HepG2 (cell line): ENCODE measurements around the gene IGFBP5. TPM values are rescaled to one million over a fixed set of nuclear protein-coding genes. Genes with fewer than 3 reads are reported as not detected.
A peak's percentile ranks its signal among the peaks of the same experiment; 100 is the strongest.

Experiments used
- BCL6 ChIP-seq: IDR thresholded peaks from 2 replicates; pipeline ENCODE4 v1.6.1; 2016; ENCODE audit warnings: missing genetic modification reagents, missing compliant biosample characterization
- DR1 ChIP-seq: sonication (generic); formaldehyde crosslinking; IDR thresholded peaks from 2 replicates; pipeline ENCODE4 v1.8.0; 2021; ENCODE audit warnings: mild to moderate bottlenecking, missing genetic modification reagents, inconsistent platforms
- FOXO1 ChIP-seq: sonication (generic); formaldehyde crosslinking; IDR thresholded peaks from 2 replicates; pipeline ENCODE4 v1.4.0; 2020; ENCODE audit warnings: missing genetic modification reagents
- MBD4 ChIP-seq: IDR thresholded peaks from 2 replicates; pipeline ENCODE4 v1.6.1; 2012; ENCODE audit warnings: low read length, inconsistent platforms, borderline replicate concordance
- MED8 ChIP-seq: sonication (generic); formaldehyde crosslinking; IDR thresholded peaks from 2 replicates; pipeline ENCODE4 v1.8.1; 2023; ENCODE audit warnings: mild to moderate bottlenecking, missing genetic modification reagents; ENCODE audit not compliant: insufficient replicate concordance
- NR2F6 ChIP-seq, 2 experiments: IDR thresholded peaks; 2 replicates each; pipeline ENCODE4 v1.6.1; 2016; ENCODE audit warnings: antibody characterized with exemption in 1 of 2, mild to moderate bottlenecking in 1 of 2
- PBX2 ChIP-seq: IDR thresholded peaks from 2 replicates; pipeline ENCODE4 v1.6.1; 2016; ENCODE audit warnings: control low read depth
- PLSCR1 ChIP-seq: sonication (generic); formaldehyde crosslinking; IDR thresholded peaks from 2 replicates; pipeline ENCODE4 v1.5.0; 2020; ENCODE audit warnings: missing genetic modification reagents, mild to moderate bottlenecking, borderline replicate concordance
- SKI ChIP-seq: fragments of 450-650 bp; IDR thresholded peaks from one replicate; pipeline ENCODE4 v1.6.1; 2018; ENCODE audit warnings: mild to moderate bottlenecking; ENCODE audit not compliant: partially characterized antibody
- SOX13 ChIP-seq, 3 experiments: fragments of 450-650 bp in 1 of 3; sonication (generic) in 1 of 3; formaldehyde crosslinking in 1 of 3; IDR thresholded peaks in 2 of 3; conservative IDR thresholded peaks in 1 of 3; 2 replicates each; pipeline versions ENCODE4 v1.5.0 to v1.6.1; 2016 to 2020; ENCODE audit warnings: antibody characterized with exemption in 1 of 3, mild to moderate bottlenecking in 1 of 3, missing compliant biosample characterization in 1 of 3, missing genetic modification reagents in 1 of 3, moderate library complexity in 1 of 3
- TCF12 ChIP-seq, 2 experiments: fragments of 450-650 bp in 1 of 2; sonication (generic) in 1 of 2; formaldehyde crosslinking in 1 of 2; IDR thresholded peaks; 2 replicates each; pipeline versions ENCODE4 v1.6.1 to v1.8.0; 2017 to 2022; ENCODE audit warnings: antibody characterized with exemption in 1 of 2, mild to moderate bottlenecking in 1 of 2, missing genetic modification reagents in 1 of 2, moderate library complexity in 1 of 2
- TCF7 ChIP-seq: sonication (generic); IDR thresholded peaks from 2 replicates; pipeline ENCODE4 v1.6.1; 2016; ENCODE audit warnings: antibody characterized with exemption, low read depth
- TFDP1 ChIP-seq: IDR thresholded peaks from 2 replicates; pipeline ENCODE4 v1.6.1; 2016; ENCODE audit warnings: missing compliant biosample characterization, missing genetic modification reagents, borderline replicate concordance
- ZGPAT ChIP-seq: IDR thresholded peaks from 2 replicates; pipeline ENCODE4 v1.6.1; 2016; ENCODE audit warnings: mild to moderate bottlenecking
- ZNF260 ChIP-seq: sonication (generic); formaldehyde crosslinking; IDR thresholded peaks from 2 replicates; pipeline ENCODE4 v1.4.0; 2020; ENCODE audit warnings: missing genetic modification reagents, low read depth, mild to moderate bottlenecking, borderline replicate concordance
- ZNF343 ChIP-seq: sonication (generic); formaldehyde crosslinking; IDR thresholded peaks from 2 replicates; pipeline ENCODE4 v1.4.0; 2020; ENCODE audit warnings: mild to moderate bottlenecking, missing genetic modification reagents
- ZNF350 ChIP-seq: sonication (generic); formaldehyde crosslinking; IDR thresholded peaks from 2 replicates; pipeline ENCODE4 v1.4.0; 2020; ENCODE audit warnings: mild to moderate bottlenecking, low read depth, missing genetic modification reagents, borderline replicate concordance
- ZNF510 ChIP-seq: sonication (generic); formaldehyde crosslinking; IDR thresholded peaks from 2 replicates; pipeline ENCODE4 v1.4.0; 2020; ENCODE audit warnings: low read depth, mild to moderate bottlenecking, missing genetic modification reagents
- ZNF530 ChIP-seq: sonication (generic); formaldehyde crosslinking; IDR thresholded peaks from 2 replicates; pipeline ENCODE4 v1.5.0; 2020; ENCODE audit warnings: low read depth, mild to moderate bottlenecking, missing genetic modification reagents
- ZNF552 ChIP-seq: sonication (generic); formaldehyde crosslinking; IDR thresholded peaks from 2 replicates; pipeline ENCODE4 v1.9.0; 2022; ENCODE audit warnings: missing genetic modification reagents, mild to moderate bottlenecking, borderline replicate concordance
- ZNF574 ChIP-seq: sonication (generic); formaldehyde crosslinking; IDR thresholded peaks from 2 replicates; pipeline ENCODE4 v1.4.0; 2020; ENCODE audit warnings: missing genetic modification reagents
- polyA plus RNA-seq, 8 experiments: library from polyadenylated mRNA; depleted of rRNA in 3 of 8; stranded (reverse) in 7 of 8; unstranded in 1 of 8; fragments of >200 nt; fragmentation: Illumina TruSeq in 4 of 8; extraction: Trizol in 4 of 8; gene quantifications; 2 replicates each; pipeline versions ENCODE4 v1.2.1 to v1.2.3, GENCODE V29; 2011 to 2016; ENCODE audit warnings: low read depth in 4 of 8, missing spikeins in 1 of 8, mixed read lengths in 1 of 8; ENCODE audit not compliant: insufficient read depth in 1 of 8
- total RNA-seq, 5 experiments: library from RNA; depleted of rRNA; stranded (reverse); fragments of >200 nt; fragmentation: Illumina TruSeq; extraction: Trizol; gene quantifications; 2 replicates each; pipeline ENCODE4 v1.2.3, GENCODE V29; 2016; ENCODE audit warnings: low read depth in 1 of 5

The IGFBP5 gene
- total and polyA plus RNA-seq, 2 of the 13 experiments (the other 11 are each of a cell fraction or from before 2014, with no cell fraction given), result 0.15 TPM; not detected in 1

GRCh38 chr2:216650626-216651257, 44.6 kb downstream of the IGFBP5 start (continued):
- TF ChIP-seq PBX2 (CRISPR knock-in tag) (peak; percentile 44; the same call in 1 of the 2 replicates), ZNF530 (CRISPR knock-in tag) (no peak), TCF7 (no peak), ZNF350 (CRISPR knock-in tag) (peak; percentile 45; the same call in 1 of the 2 replicates), FOXO1 (CRISPR knock-in tag) (peak; percentile 8; the same call in 1 of the 2 replicates), TCF12 (IDR thresholded peaks at IDR 0.05) (no peak), TCF12 (CRISPR knock-in tag; IDR thresholded peaks at IDR 0.05) (no peak), DR1 (CRISPR knock-in tag) (no peak), PLSCR1 (CRISPR knock-in tag) (no peak), MED8 (CRISPR knock-in tag) (no peak), ZNF260 (no peak), TFDP1 (CRISPR knock-in tag) (no peak), SOX13 (IDR thresholded peaks at IDR 0.05) (no peak), SOX13 (CRISPR knock-in tag; conservative IDR thresholded peaks at IDR 0.05 in 1 of 2, IDR thresholded peaks at IDR 0.05 in 1 of 2) (peak in 1 of 2 experiments; percentile 65; a peak in 2 of 4 replicates), MBD4 (no peak), ZNF552 (CRISPR knock-in tag) (no peak), ZNF510 (CRISPR knock-in tag) (no peak), BCL6 (CRISPR knock-in tag) (peak; percentile 37; the same call in 1 of the 2 replicates), SKI (peak; percentile 15), NR2F6 (IDR thresholded peaks at IDR 0.05) (peak; percentile 95), NR2F6 (CRISPR knock-in tag; IDR thresholded peaks at IDR 0.05) (peak; percentile 93), ZGPAT (CRISPR knock-in tag) (peak; percentile 38; the same call in 1 of the 2 replicates), ZNF343 (CRISPR knock-in tag) (no peak), ZNF574 (CRISPR knock-in tag) (no peak)
